Sigmoid colon (tissue), 7 donors: ENCODE measurements around the gene RHEBL1. TPM values are rescaled to one million over a fixed set of nuclear protein-coding genes. Genes with fewer than 3 reads are reported as not detected.

ENCODE experiments used
- DNase-seq: peaks from one replicate; pipeline ENCODE4 v3.0.0-alpha.2; 2019
- H3K27ac ChIP-seq, 4 donors: fragments of 200-600 bp; sonication (generic); one replicate each; pipeline ENCODE4 v1.5.1; 2016 to 2019; ENCODE audit warnings: mild to moderate bottlenecking in 1 of 4
- H3K27me3 ChIP-seq, 3 donors: fragments of 200-600 bp; sonication (generic); one replicate each; pipeline ENCODE4 v1.5.1; 2019; ENCODE audit warnings: mild to moderate bottlenecking in 1 of 3
- H3K36me3 ChIP-seq, 4 donors: fragments of 200-600 bp; sonication (generic); one replicate each; pipeline ENCODE4 v1.5.1; 2016 to 2019
- H3K4me1 ChIP-seq, 4 donors: fragments of 200-600 bp; sonication (generic); one replicate each; pipeline ENCODE4 v1.5.1; 2017 to 2019
- H3K4me3 ChIP-seq, 4 donors: fragments of 200-600 bp; sonication (generic); one replicate each; pipeline ENCODE4 v1.5.1; 2017 to 2019; ENCODE audit warnings: mild to moderate bottlenecking in 2 of 4, moderate library complexity in 1 of 4
- H3K9me3 ChIP-seq, 4 donors: fragments of 200-600 bp in 3 of 4; sonication (generic) in 3 of 4; one replicate each; pipeline versions ENCODE4 v1.5.1 to v1.6.1; 2013 to 2019
- EP300 ChIP-seq, 4 donors: sonication (generic); formaldehyde crosslinking; IDR thresholded peaks; one replicate each; pipeline ENCODE4 v1.6.1; 2017; ENCODE audit warnings: antibody characterized with exemption in 4 of 4
- POLR2A ChIP-seq, 2 donors: fragments of 450-650 bp; IDR thresholded peaks; one replicate each; pipeline ENCODE4 v1.6.1; 2016; ENCODE audit warnings: antibody characterized with exemption in 2 of 2, mild to moderate bottlenecking in 2 of 2, moderate library complexity in 2 of 2
- POLR2AphosphoS5 ChIP-seq, 4 donors: sonication (generic); formaldehyde crosslinking; IDR thresholded peaks; one replicate each; pipeline ENCODE4 v1.6.1; 2017; ENCODE audit warnings: antibody characterized with exemption in 4 of 4
- WGBS, 2 donors: extraction: QIAGEN DNeasy Blood & Tissue Kit; methylation state at CpG; one replicate each; pipeline ENCODE4 v1.1.7; 2013; 5-methylcytosine and 5-hydroxymethylcytosine counted together
- intact Hi-C: fragments of 100-400 bp; cut with DNase I; formaldehyde crosslinking; loops from one replicate; pipeline ENCODE4 v1.15.1; 2023
- polyA plus RNA-seq, 3 donors: library from polyadenylated mRNA; stranded (reverse); fragments of 200-250 nt; gene quantifications; one replicate each; pipeline ENCODE4 v1.2.3, GENCODE V29; 2013
- total RNA-seq, 4 donors: library from RNA; depleted of rRNA; stranded (reverse); fragments of >200 nt; gene quantifications; one replicate each; pipeline ENCODE4 v1.1.0, GENCODE V29; 2016
- TF ChIP-seq, protein P1 (sequence below), 4 experiments: fragments of 450-650 bp in 3 of 4; fragments of 200-600 bp in 1 of 4; IDR thresholded peaks; one replicate each; pipeline ENCODE4 v1.5.1; 2016 to 2019; ENCODE audit warnings: antibody characterized with exemption in 4 of 4, mild to moderate bottlenecking in 3 of 4, moderate library complexity in 2 of 4
- donor health status: healthy with polysubstance abuse.
- donor health status: Bipolar disorder and iron deficiency.
- donor health status: healthy.

The RHEBL1 gene
- total and polyA plus RNA-seq, 7 donors = 0.36 to 2.2 TPM; not detected in 5

DNA sequence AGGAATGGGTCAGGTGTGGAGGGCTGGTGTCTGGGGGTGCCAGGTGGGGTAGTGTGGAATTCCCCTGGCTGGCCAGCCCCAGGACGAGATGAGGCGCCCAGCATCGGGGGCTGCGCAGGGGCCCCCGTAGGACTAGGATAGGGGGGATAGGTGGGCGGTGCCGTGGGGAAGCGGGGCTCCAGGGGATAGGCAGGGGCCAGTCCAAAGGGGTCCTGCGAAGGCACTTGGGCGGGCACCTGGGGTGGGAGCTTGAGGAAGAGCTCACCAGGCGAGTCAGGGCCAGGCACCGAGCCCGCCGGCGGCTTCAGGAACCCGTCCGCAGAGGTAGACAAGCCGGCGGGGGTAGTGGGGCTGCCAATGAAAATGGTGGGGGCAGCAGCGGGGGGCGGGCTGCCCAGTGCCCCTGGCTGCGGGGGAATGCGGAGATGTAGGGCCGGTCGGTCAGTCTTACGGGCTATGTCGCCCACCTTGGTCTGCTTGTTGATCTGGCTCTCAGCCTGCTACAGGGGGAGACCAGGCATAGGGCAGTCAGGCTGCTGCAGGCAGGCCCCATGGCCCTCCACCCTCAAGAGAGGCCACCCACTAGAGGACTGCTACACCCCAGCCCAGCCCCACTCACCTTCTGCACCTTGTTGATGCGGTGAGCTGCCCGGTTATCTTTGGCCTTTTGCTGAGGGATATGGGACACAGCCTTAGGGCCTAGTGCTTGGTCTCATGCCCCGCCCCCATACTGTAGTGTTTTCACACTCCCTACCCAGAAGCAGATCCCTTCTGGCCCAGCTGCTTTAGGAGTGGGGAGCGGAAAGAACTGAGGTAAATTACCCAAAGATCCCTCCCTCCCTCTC, 28.5 kb downstream of the RHEBL1 start:
- Histone ChIP-seq H3K9me3 (no peaks in the 10 kb centered on the region), H3K36me3 (peaks cover 80 to 99% (median 94%) of the 10 kb centered on the region in 4 donors), H3K27ac (no peak overlapping the region), H3K27me3 (no peaks in the 10 kb centered on the region), H3K4me3 (no peak overlapping the region), H3K4me1 (no peaks in the 10 kb centered on the region)
- no peak for DNase-seq
- no peak for TF ChIP-seq POLR2AphosphoS5 (IDR thresholded peaks at IDR 0.05)
- no peak for TF ChIP-seq EP300 (IDR thresholded peaks at IDR 0.05)
- no peak for TF ChIP-seq POLR2A (IDR thresholded peaks at IDR 0.05)
- TF ChIP-seq, protein P1, sequence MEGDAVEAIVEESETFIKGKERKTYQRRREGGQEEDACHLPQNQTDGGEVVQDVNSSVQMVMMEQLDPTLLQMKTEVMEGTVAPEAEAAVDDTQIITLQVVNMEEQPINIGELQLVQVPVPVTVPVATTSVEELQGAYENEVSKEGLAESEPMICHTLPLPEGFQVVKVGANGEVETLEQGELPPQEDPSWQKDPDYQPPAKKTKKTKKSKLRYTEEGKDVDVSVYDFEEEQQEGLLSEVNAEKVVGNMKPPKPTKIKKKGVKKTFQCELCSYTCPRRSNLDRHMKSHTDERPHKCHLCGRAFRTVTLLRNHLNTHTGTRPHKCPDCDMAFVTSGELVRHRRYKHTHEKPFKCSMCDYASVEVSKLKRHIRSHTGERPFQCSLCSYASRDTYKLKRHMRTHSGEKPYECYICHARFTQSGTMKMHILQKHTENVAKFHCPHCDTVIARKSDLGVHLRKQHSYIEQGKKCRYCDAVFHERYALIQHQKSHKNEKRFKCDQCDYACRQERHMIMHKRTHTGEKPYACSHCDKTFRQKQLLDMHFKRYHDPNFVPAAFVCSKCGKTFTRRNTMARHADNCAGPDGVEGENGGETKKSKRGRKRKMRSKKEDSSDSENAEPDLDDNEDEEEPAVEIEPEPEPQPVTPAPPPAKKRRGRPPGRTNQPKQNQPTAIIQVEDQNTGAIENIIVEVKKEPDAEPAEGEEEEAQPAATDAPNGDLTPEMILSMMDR (IDR thresholded peaks at IDR 0.05) = no peak
- WGBS, 2 donors = 95 to 97% methylated on average over 31 of the region's 31 CpGs
- intact Hi-C loops = no loop called here

DNA sequence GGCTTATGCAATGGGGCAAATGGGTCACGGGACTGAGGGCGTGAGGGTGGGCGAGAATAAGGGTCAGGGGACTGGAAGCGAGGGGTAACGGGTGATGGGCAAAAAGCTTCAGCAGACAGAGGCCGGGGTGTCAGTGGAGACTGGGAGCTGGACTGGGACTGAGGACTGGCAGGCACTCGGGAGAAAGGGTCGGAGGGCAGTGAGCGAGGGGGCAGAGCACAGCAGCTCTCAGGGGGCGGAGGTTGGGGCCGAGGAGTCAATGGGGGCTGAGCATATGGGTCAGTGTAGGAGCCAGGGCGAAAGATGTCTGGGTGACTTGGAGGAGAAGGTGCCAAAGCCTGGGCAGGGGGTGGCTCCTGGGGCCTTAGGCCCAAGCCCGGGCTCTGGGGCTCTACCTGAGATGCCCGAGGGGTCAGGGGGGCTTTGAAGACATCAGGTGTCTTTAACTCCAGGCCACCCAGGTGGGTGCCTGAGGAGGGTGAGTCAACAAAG, 29.4 kb downstream of the RHEBL1 start:
- H3K9me3 ChIP-seq = no peaks in the 10 kb centered on the region
- TF ChIP-seq, protein P1 (IDR thresholded peaks at IDR 0.05) = no peak
- TF ChIP-seq EP300 (IDR thresholded peaks at IDR 0.05) (no peak), POLR2A (IDR thresholded peaks at IDR 0.05) (no peak), POLR2AphosphoS5 (IDR thresholded peaks at IDR 0.05) (no peak)
- 95 to 96% methylated on average over 14 of the region's 14 CpGs for WGBS, 2 donors
- no peak overlapping the region for H3K4me3 ChIP-seq
- peaks cover 72 to 97% (median 86%) of the 10 kb centered on the region in 4 donors for H3K36me3 ChIP-seq
- H3K27ac ChIP-seq = no peak overlapping the region
- no peaks in the 10 kb centered on the region for H3K27me3 ChIP-seq
- intact Hi-C loops = no loop called here
- H3K4me1 ChIP-seq = no peaks in the 10 kb centered on the region
- DNase-seq = no peak

DNA sequence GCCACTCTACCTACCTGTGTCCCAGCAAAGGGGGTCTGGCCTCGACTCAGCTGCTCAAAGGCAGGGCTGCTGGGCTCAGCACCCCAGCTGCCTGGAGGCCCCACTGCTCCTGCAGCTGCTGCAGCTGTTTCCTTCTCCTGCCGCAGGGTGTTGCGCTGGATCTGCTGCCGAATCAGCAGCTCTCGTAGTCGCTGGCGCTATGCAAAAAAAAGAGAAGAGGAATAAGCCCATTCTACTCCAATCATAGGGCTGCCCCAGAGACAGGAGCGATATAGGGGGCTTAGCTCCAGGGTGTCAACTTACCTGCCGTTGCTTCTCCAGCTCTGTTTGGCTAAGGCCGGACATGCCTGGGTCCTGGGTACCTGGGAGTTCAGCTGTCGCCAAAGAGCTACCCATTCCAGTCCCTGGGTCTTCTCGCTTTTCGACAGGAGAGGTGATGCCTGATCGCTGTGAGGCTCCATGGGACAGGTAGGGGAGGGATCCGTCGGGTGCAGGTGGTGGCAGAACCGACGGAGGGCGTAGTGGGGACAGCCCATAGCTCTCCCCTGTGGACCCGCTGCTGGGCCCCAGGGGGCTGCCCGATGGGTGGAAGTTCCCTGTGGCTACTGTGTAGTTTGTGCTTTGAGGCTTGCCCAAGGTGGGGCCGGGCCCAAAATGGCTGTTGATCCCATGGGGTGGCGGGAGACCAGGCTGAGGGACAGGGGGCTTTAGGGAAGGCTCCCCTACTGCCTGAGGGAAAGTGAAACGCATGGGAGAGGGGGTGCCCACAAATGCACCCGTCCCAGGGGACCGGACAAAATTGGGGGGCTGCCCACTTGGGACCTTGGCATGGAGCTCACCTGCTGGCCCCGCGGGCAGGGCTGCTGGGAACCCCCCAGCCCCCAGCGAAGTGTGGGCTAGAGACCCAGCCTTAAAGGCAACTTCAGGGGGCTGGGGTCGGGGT, 30.1 kb downstream of the RHEBL1 start:
- Histone ChIP-seq H3K27ac (no peak overlapping the region), H3K4me1 (no peaks in the 10 kb centered on the region), H3K9me3 (no peaks in the 10 kb centered on the region), H3K4me3 (no peak overlapping the region), H3K36me3 (peaks cover 69 to 97% (median 80%) of the 10 kb centered on the region in 4 donors), H3K27me3 (no peaks in the 10 kb centered on the region)
- WGBS, 2 donors = 93 to 94% methylated on average over 30 of the region's 30 CpGs
- DNase-seq = no peak
- intact Hi-C loops = no loop called here
- TF ChIP-seq, protein P1 (IDR thresholded peaks at IDR 0.05) = no peak
- TF ChIP-seq POLR2AphosphoS5 (IDR thresholded peaks at IDR 0.05) (no peak), POLR2A (IDR thresholded peaks at IDR 0.05) (no peak), EP300 (IDR thresholded peaks at IDR 0.05) (no peak)

DNA sequence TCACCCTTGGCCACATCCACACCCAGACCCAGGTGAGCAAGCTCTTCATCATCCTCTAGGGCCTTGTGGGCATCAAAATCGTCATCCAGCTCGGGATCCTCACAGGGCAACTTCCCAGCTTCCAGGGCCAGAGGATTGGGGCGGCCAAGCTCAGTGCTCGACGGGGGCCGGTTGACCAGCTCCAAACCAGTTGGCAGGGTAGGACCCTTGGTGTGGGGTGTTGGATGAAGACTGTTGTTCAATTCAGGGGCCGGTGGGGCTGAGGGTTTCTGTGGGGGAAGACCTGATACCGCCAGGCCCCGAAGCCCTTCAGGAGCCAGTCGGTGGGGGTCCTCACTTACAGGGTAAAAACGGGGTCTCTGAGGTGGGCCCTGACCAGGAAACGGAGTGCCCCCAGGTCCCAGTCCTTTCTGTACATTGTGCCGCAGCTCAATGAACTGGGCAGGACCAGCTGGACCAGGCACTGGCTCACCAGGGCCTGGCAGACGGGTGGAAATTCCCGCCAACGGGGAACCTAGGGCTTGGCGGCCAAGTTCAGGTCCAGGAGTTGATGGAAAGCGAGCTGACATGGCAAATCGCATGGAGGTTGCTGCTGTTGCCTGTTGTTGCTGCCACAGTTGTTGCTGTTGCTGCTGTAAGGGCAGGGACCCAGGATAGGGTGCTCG, 31.4 kb downstream of the RHEBL1 start:
- Histone ChIP-seq H3K27me3 (no peaks in the 10 kb centered on the region), H3K27ac (no peak overlapping the region), H3K4me3 (no peak overlapping the region), H3K9me3 (no peaks in the 10 kb centered on the region), H3K36me3 (peaks cover 68 to 97% (median 76%) of the 10 kb centered on the region in 4 donors), H3K4me1 (peaks cover 0 to under 1% (median 0%) of the 10 kb centered on the region in 4 donors)
- DNase-seq = no peak
- WGBS, 2 donors = 95 to 96% methylated on average over 20 of the region's 20 CpGs
- intact Hi-C loops = no loop called here
- TF ChIP-seq EP300 (IDR thresholded peaks at IDR 0.05) = no peak
